Neural cell (in vitro differentiated cells): ENCODE data around the gene PPP1R10. TPM values are rescaled to one million over a fixed set of nuclear protein-coding genes. Genes with fewer than 3 reads are reported as not detected.

Experiments
- H2AFZ ChIP-seq: fragments of 200-600, 300-800 bp; sonication (generic), shearing (Covaris generic); 2 replicates; pipeline ENCODE4 v1.6.0; 2014; ENCODE audit warnings: low read depth, mild to moderate bottlenecking, antibody characterized with exemption, low read length, moderate library complexity
- H3F3A ChIP-seq: fragments of 200-600 bp; shearing (Covaris generic); 2 replicates; pipeline ENCODE4 v1.6.1; 2016; ENCODE audit warnings: mild to moderate bottlenecking, moderate library complexity, mixed read lengths, antibody characterized with exemption, low read length; ENCODE audit not compliant: insufficient read depth, poor library complexity, severe bottlenecking
- H3K27ac ChIP-seq: fragments of 200-600, 300-800 bp; sonication (generic), shearing (Covaris generic); 2 replicates; pipeline ENCODE4 v1.5.1; 2014; ENCODE audit warnings: mild to moderate bottlenecking, low read length, moderate library complexity
- H3K27me3 ChIP-seq: fragments of 300-800, 200-600 bp; sonication (generic), shearing (Covaris generic); 2 replicates; pipeline ENCODE4 v1.6.0; 2014; ENCODE audit warnings: mild to moderate bottlenecking, low read depth, low read length, moderate library complexity; ENCODE audit not compliant: insufficient read depth
- H3K36me3 ChIP-seq: fragments of 300-800, 200-600 bp; sonication (generic), shearing (Covaris generic); 2 replicates; pipeline ENCODE4 v1.5.1; 2014; ENCODE audit warnings: mild to moderate bottlenecking, antibody characterized with exemption, low read length, moderate library complexity; ENCODE audit not compliant: insufficient read depth
- H3K4me2 ChIP-seq: fragments of 300-800, 200-600 bp; sonication (generic), shearing (Covaris generic); 2 replicates; pipeline ENCODE4 v1.6.0; 2014; ENCODE audit warnings: mild to moderate bottlenecking, low read length
- H3K4me3 ChIP-seq: fragments of 300-800, 200-600 bp; sonication (generic), shearing (Covaris generic); 2 replicates; pipeline ENCODE4 v1.5.1; 2014; ENCODE audit warnings: mild to moderate bottlenecking, low read length, moderate library complexity
- H3K79me2 ChIP-seq: fragments of 200-600 bp; shearing (Covaris generic); replicated peaks from 2 replicates; pipeline ENCODE4 v1.6.0; 2014; ENCODE audit warnings: mild to moderate bottlenecking, low read length, moderate library complexity; ENCODE audit not compliant: insufficient read depth
- H3K9ac ChIP-seq: fragments of 300-800, 200-600 bp; sonication (generic), shearing (Covaris generic); 2 replicates; pipeline ENCODE4 v1.6.1; 2016; ENCODE audit warnings: mild to moderate bottlenecking, low read length, mixed read lengths
- H3K9me2 ChIP-seq: fragments of 200-600 bp; shearing (Covaris generic); 2 replicates; pipeline ENCODE4 v1.6.1; 2016; ENCODE audit warnings: mild to moderate bottlenecking, low read length, mixed read lengths; ENCODE audit not compliant: insufficient read depth
- H3K9me3 ChIP-seq: fragments of 200-600, 300-800 bp; sonication (generic), shearing (Covaris generic); 2 replicates; pipeline ENCODE4 v1.6.1; 2016; ENCODE audit warnings: mild to moderate bottlenecking, mixed run types, low read length, moderate library complexity, mixed read lengths
- H4K20me1 ChIP-seq: fragments of 200-600 bp; shearing (Covaris generic); 2 replicates; pipeline ENCODE4 v1.6.1; 2016; ENCODE audit warnings: mild to moderate bottlenecking, mixed run types; ENCODE audit not compliant: insufficient read depth
- EP300 ChIP-seq: fragments of 450-650 bp; conservative IDR thresholded peaks from 2 replicates; pipeline ENCODE4 v1.6.1; 2014; ENCODE audit warnings: antibody characterized with exemption, mild to moderate bottlenecking, moderate library complexity; ENCODE audit not compliant: poor library complexity, severe bottlenecking
- EZH2 ChIP-seq: fragments of 200-600, 300-800 bp; shearing (Covaris generic), sonication (generic); IDR thresholded peaks from 2 replicates; pipeline ENCODE4 v1.6.1; 2014; ENCODE audit warnings: antibody characterized with exemption, low read length, borderline replicate concordance, mild to moderate bottlenecking; ENCODE audit not compliant: insufficient read depth, poor library complexity, severe bottlenecking
- MXI1 ChIP-seq: fragments of 450-650 bp; conservative IDR thresholded peaks from 2 replicates; pipeline ENCODE4 v1.6.1; 2014; ENCODE audit warnings: antibody characterized with exemption, mild to moderate bottlenecking; ENCODE audit not compliant: poor library complexity, severe bottlenecking
- POLR2AphosphoS5 ChIP-seq: IDR thresholded peaks from 2 replicates; pipeline ENCODE4 v1.6.1; 2012
- RAD21 ChIP-seq: fragments of 450-650 bp; conservative IDR thresholded peaks from 2 replicates; pipeline ENCODE4 v1.6.1; 2014; ENCODE audit warnings: antibody characterized with exemption, mild to moderate bottlenecking, moderate library complexity
- REST ChIP-seq: IDR thresholded peaks from 2 replicates; pipeline ENCODE4 v1.6.1; 2012; ENCODE audit warnings: borderline replicate concordance
- SMC3 ChIP-seq: fragments of 450-650 bp; conservative IDR thresholded peaks from 2 replicates; pipeline ENCODE4 v1.6.1; 2014; ENCODE audit warnings: antibody characterized with exemption, mild to moderate bottlenecking, moderate library complexity; ENCODE audit not compliant: poor library complexity
- TAF1 ChIP-seq: IDR thresholded peaks from 2 replicates; pipeline ENCODE4 v1.6.1; 2012; ENCODE audit warnings: low read depth
- polyA plus RNA-seq: library from polyadenylated mRNA; depleted of rRNA; stranded (reverse); fragments of >200 nt; gene quantifications from 2 replicates; pipeline ENCODE4 v1.2.3, GENCODE V29; 2014
- TF ChIP-seq, protein P1 (sequence below): fragments of 450-650 bp; IDR thresholded peaks from 2 replicates; pipeline ENCODE4 v1.5.1; 2014; ENCODE audit warnings: antibody characterized with exemption, mild to moderate bottlenecking, moderate library complexity; ENCODE audit not compliant: poor library complexity, severe bottlenecking

The PPP1R10 gene
- polyA plus RNA-seq, 1 donor from 2014 or later: 13.7 TPM

GRCh38 chr6:30626484-30627366, 9.7 kb upstream of the PPP1R10 start, which contains the start of gene ATAT1:
Gene ATAT1, plus strand, starts transcription at chr6:30626874.
- TF ChIP-seq MXI1: peak; percentile 57
- peak; percentile 57 for TF ChIP-seq EP300
- TF ChIP-seq EZH2: no peak
- TF ChIP-seq POLR2AphosphoS5: peak; percentile 99
- no peak for TF ChIP-seq SMC3
- TF ChIP-seq RAD21: peak; percentile 31
- peak; percentile 98 for TF ChIP-seq REST
- peak; percentile 99 for TF ChIP-seq TAF1
- TF ChIP-seq, protein P1, sequence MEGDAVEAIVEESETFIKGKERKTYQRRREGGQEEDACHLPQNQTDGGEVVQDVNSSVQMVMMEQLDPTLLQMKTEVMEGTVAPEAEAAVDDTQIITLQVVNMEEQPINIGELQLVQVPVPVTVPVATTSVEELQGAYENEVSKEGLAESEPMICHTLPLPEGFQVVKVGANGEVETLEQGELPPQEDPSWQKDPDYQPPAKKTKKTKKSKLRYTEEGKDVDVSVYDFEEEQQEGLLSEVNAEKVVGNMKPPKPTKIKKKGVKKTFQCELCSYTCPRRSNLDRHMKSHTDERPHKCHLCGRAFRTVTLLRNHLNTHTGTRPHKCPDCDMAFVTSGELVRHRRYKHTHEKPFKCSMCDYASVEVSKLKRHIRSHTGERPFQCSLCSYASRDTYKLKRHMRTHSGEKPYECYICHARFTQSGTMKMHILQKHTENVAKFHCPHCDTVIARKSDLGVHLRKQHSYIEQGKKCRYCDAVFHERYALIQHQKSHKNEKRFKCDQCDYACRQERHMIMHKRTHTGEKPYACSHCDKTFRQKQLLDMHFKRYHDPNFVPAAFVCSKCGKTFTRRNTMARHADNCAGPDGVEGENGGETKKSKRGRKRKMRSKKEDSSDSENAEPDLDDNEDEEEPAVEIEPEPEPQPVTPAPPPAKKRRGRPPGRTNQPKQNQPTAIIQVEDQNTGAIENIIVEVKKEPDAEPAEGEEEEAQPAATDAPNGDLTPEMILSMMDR: peak; percentile 82
- H3K9me3 ChIP-seq: no peaks in the 10 kb centered on the region

DNA sequence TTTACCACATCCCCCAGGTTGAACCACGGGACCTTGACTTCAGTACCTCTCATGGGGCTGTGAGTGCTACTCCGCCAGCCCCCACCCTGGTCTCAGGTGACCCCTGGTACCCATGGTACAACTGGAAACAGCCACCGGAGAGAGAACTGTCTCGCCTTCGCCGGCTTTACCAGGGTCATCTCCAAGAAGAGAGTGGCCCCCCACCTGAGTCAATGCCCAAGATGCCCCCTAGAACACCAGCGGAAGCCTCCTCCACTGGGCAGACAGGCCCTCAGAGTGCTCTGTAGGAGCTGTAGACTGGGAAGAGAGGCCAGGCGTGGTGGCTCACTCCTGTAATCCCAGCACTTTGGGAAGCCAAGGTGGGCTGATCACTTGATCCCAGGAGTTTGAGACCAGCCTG, 8.5 kb upstream of the PPP1R10 start:
- no peak overlapping the region for H3K4me3 ChIP-seq
- no peak overlapping the region for H2AFZ ChIP-seq
- H3K27ac ChIP-seq: no peak overlapping the region
- H3K9me2 ChIP-seq: no peaks in the 10 kb centered on the region
- H3F3A ChIP-seq: no peaks in the 10 kb centered on the region
- H3K9me3 ChIP-seq: no peaks in the 10 kb centered on the region
- H3K36me3 ChIP-seq: peaks cover 10% of the 10 kb centered on the region
- H3K4me2 ChIP-seq: no peak overlapping the region
- no peaks in the 10 kb centered on the region for H4K20me1 ChIP-seq
- no peak overlapping the region for H3K9ac ChIP-seq
- TF ChIP-seq, protein P1: no peak
- TF ChIP-seq REST (no peak), TAF1 (no peak), EP300 (no peak), SMC3 (no peak), POLR2AphosphoS5 (no peak), MXI1 (no peak), RAD21 (no peak), EZH2 (no peak)
- H3K79me2 ChIP-seq: peaks cover 22% of the 10 kb centered on the region
- no peaks in the 10 kb centered on the region for H3K27me3 ChIP-seq

More at GRCh38 chr6:30626484-30627366, 9.7 kb upstream of the PPP1R10 start, which contains the start of gene ATAT1:
- Histone ChIP-seq H4K20me1 (no peaks in the 10 kb centered on the region), H3K79me2 (peaks cover 22% of the 10 kb centered on the region), H3K27me3 (no peaks in the 10 kb centered on the region), H3K27ac (peak within 1 kb of the TSS; percentile 97), H2AFZ (peak within 1 kb of the TSS; percentile 94), H3K36me3 (peaks cover 10% of the 10 kb centered on the region), H3K9ac (peak within 1 kb of the TSS; percentile 99), H3K4me3 (peak within 1 kb of the TSS; percentile 88), H3K9me2 (no peaks in the 10 kb centered on the region), H3K4me2 (peak within 1 kb of the TSS; percentile 97), H3F3A (no peaks in the 10 kb centered on the region)
